Medulla oblongata (tissue), 1 donor: Measurements from ENCODE around the gene CDC25B.
A peak's percentile ranks its signal among the peaks of the same experiment; 100 is the strongest.

ENCODE experiments used
- DNase-seq: peaks from one replicate; pipeline ENCODE4 v3.0.0-alpha.2; 2015; ENCODE audit errors: extremely low spot score

The CDC25B gene

GRCh38 chr20:3795511-3796468 is at the start of gene CDC25B:
CDC25B (plus strand) TSS chr20:3796310; CDS start chr20:3796532, 222 bp downstream.
- peak; percentile 93 for DNase-seq

DNA sequence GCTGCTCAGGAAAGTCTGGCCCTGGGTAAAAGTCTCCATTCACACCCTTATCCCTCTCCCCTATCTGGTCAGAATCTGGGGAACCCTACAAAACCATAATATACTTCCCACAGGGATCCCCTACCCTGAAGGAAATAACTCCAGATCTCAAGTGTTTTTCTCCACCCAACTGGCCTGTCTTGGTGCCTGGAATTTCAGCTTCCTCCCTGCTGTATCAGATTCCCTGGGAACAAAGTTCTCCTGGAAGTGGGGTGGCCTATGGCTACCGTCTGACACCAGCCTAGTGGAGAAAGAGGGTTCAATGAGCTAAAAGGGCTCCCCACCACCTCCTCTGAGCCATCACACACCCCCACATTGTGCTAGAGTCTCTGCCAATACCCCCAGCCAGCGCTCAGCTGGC is 48.6 kb upstream of the CDC25B start:
- no peak for DNase-seq

- DNase-seq: no peak
Observed at GRCh38 chr20:3748073-3748472, 48.0 kb upstream of the CDC25B start.

- DNase-seq: no peak
Observed at GRCh38 chr20:3749087-3749688, 46.9 kb upstream of the CDC25B start.

GRCh38 chr20:3749689-3750531 is 46.2 kb upstream of the CDC25B start:
- DNase-seq: no peak

- DNase-seq: no peak
Observed at GRCh38 chr20:3751305-3751674, 44.8 kb upstream of the CDC25B start.

GRCh38 chr20:3751675-3752385 is 44.3 kb upstream of the CDC25B start:
- peak; percentile 45 for DNase-seq

DNA sequence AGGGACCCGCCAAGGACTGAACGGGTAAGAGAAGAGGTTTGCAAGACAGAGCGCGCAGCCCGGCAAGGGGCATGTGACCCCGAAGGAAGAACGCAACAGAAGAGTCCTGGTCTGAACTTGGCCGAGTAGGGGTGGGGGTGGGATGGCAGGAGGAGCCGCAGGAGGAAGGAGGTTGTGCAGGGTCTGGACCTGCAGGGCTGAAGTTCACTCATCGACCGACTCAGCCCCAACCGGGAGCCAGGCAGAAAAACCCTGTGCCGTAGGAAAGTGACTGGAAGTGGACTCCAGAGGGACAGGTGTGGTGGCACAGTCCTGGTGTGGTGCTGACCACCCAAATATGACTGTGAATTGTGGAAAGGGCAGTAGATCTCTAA is 43.7 kb upstream of the CDC25B start:
- no peak for DNase-seq

- DNase-seq: peak; percentile 78
Observed at GRCh38 chr20:3753098-3753497, 43.0 kb upstream of the CDC25B start.

- DNase-seq: no peak
Observed at GRCh38 chr20:3753501-3754275, 42.4 kb upstream of the CDC25B start.

- no peak for DNase-seq
Observed at GRCh38 chr20:3754276-3754630, 41.9 kb upstream of the CDC25B start.

DNA sequence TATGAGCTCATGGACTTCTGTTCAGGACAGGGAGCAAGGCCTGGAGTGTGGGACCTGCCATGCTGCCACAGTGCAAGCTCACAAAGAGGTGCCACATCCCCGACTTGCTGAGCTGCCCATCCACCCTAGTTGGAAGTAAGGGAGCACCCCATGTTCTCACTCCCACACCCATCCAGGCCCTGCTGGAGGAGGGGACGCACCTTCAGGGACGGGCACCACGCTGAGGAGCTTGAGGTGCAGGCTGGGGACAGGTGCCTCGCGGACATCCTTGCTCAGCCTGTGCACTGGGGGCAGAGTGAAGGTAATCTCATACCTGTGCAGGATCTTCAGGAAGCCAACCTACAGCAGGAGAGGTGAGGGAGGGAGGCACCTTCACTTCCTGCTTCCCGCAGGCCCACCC is 40.8 kb upstream of the CDC25B start:
- no peak for DNase-seq

GRCh38 chr20:3755814-3756480 is 40.2 kb upstream of the CDC25B start:
- DNase-seq: peak; percentile 85

- DNase-seq: no peak
Observed at GRCh38 chr20:3757268-3757667, 38.8 kb upstream of the CDC25B start.

DNA sequence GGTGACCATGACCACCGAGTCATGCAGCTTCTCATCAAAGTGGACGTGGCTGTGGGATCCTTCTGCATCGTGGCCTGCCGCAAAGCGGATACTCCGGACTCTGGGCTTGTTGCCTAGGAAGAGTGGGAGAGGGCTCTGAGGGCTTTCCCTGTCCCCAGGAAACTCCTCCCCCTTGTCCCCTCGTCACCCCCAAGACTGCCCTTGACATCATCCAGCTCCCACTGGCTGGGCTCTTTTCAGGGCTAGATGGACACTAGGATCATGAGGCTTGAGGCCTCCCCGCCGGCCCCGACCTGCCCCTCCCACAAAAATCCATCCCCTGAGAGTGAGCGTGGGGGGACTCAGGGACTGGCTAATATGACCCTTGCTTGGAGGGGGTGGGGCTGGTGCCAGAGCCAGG is 37.5 kb upstream of the CDC25B start:
- no peak for DNase-seq

- no peak for DNase-seq
Observed at GRCh38 chr20:3759316-3759823, 36.7 kb upstream of the CDC25B start.

GRCh38 chr20:3759884-3760283 is 36.2 kb upstream of the CDC25B start:
- DNase-seq: no peak

GRCh38 chr20:3760655-3761348 is 35.3 kb upstream of the CDC25B start:
- DNase-seq: no peak
